ENCODE results near the gene ARHGAP22.

The ARHGAP22 gene

DNA sequence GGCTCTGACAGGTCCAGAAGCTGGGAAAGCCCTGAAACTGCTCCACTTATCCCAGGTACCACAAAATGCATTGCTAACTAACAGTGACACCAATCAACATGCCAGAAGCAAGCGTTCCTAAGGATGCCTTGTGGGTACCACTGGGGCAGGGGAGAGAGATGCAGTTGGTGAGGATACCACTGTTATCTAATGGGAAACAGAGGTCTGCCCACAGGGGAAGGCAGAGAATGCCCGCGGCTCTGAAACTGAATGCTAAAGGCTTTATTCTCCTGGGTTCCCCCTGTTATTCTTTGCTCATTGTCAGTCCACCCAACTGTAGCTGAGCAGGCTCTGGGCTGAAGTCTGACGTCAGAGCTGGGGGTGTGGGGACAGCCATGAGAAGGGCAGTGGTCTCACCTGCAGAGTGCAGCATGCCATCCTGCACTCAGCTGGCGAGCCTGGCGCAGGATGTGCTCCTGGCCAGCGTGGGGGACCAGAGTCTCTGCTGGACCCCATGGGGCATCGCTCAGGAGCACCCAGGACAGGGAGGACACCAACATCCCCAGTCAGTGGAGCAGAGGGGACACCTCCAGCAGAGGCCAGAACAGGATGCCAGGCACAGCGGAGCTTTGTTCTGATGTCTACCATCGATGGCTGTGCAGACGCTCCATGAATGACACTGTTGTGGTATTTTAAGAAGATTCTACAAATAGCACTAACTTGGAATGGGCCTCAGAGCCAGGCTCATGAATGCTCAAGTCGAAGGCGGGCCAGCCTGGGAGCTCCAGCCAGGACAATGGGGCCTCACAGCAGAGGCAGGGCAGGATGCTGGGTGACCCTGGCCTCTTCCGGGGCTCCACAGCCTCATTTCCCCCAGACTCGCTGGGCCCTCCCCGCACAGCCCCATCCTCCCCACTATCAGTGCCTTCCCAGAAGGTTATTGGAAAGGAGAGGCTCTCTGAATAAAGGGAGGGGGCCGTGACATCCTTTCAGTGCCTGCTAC lies 95.8 kb downstream of the ARHGAP22 start:
- DNase-seq: no peak

DNA sequence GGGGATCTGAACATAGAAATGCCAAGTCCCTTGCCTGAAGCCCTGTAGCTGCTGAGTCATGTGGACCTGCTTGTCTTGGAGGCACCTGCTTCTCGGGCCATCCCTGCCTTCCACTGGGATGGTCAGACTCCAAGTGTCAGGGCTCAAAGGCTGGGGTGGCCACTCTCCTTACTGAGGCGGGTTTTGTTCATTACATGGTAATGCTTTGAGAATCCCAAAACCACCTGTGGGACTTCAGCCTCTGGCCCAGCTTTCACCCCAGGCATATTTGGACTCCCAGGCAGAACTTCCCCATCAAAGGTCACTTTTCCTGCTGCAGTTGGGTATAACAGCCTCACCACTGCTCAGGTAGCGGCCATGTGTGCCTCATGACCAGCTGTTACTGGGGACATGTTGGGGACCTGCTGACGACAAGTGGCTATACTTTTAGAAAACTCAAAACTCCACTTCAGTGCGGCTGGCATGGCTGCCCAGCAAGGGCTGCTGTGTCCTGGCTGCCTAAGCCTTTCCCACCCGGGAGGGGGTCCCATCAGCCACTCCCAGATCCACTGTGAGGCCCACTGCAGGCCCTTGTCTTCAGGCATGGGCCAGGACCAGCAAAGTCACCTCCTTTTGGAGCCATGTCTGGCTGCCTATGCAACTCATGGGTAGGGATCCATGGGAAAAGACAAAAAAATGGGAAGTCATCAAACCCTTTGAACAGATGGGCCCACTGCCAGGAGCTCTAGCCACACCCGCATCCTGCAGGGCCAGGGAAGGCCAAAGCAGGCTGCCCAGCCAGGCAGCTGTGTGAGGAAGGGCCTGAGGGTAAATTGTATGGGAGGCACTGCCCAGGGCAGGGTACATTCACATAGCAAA lies 96.7 kb downstream of the ARHGAP22 start:
- no peak for DNase-seq

DNA sequence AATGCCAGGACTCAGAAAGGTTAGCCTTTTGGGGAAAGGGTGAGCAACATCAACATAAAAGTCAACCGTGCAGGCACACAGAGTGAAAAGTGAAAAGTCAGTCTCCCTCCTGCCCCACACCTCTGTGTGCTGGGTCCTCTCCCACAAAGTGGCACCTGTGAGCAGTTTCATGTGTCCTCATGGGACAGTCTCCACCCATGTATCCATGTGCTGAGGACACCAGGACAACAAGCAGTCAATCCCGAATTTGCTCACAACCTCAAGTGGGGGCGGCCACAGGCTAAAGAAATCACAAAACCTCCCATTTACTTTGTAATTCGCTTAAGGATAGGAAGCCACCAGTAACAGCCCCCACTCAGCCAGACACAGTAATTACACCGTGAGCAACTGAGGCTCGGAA lies 97.4 kb downstream of the ARHGAP22 start:
- no peak for DNase-seq

DNA sequence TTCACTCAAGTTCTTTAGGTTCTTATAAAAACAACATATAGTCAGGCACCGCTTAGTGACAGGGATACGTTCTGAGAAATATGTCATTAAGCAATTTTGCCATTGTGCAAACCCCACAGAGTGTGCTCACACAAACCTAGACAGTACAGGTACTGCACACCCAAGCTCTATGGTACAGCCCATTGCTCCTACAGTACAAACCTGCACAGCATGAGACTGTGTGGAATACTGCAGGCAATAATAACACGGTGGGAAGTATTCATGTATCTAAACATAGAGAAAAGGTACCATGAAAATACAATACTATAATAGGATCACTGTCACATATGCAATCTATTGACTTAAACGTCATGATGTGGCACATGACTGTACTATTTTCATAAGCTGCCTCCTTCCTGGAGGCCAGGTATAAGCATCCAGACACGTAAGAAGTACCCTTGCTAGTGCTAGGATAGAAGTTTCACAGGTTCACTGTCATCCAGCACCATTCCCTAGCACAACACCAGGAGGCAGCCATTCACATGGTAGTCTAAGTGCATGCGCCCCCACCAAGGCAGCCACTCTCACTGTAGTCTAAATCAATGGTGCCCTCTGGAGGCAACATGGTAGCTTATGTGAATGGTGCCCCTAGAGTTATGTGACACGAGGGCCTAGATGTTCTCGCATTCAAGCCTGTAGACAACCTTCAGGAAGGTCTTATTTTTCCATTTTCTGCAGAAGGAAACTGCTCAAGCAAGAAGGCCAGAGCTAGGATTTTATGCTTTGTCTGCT lies 98.5 kb downstream of the ARHGAP22 start:
- DNase-seq: peak; percentile 22

DNA sequence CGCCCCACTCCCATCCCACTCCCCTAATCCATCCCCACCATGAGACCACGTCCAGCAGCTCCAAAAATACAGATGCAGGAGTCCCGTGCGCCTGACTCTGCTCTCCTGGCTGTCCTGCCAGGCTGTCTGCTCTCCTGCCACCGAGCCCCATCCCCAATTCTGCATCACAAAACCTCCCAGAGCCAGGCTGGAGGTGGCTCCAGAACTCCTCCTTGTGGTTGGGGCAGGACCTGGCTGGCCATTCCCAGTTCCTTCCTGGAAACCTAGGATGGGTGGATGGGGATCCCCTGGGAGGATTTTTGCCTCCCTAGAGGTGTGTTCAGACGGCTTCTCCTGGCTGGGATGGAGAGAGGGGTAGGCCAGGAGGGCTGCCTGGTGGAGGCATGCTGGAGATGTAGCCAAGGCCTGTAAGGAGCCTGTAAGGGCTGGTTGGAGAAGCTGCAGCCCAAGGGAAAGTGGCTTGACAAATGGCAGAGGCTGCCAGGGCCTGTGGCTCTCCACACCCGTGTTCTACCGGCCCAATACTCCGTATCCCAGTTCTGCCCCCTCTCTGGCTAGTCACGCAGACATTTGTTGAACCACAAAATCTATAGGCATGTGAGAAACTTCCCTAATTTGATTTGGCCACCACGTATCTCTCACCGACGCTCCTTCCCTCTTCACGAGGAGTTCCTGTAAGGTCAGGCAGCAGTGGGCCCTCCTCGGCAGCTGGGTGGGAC lies 99.3 kb downstream of the ARHGAP22 start:
- DNase-seq: no peak

DNA sequence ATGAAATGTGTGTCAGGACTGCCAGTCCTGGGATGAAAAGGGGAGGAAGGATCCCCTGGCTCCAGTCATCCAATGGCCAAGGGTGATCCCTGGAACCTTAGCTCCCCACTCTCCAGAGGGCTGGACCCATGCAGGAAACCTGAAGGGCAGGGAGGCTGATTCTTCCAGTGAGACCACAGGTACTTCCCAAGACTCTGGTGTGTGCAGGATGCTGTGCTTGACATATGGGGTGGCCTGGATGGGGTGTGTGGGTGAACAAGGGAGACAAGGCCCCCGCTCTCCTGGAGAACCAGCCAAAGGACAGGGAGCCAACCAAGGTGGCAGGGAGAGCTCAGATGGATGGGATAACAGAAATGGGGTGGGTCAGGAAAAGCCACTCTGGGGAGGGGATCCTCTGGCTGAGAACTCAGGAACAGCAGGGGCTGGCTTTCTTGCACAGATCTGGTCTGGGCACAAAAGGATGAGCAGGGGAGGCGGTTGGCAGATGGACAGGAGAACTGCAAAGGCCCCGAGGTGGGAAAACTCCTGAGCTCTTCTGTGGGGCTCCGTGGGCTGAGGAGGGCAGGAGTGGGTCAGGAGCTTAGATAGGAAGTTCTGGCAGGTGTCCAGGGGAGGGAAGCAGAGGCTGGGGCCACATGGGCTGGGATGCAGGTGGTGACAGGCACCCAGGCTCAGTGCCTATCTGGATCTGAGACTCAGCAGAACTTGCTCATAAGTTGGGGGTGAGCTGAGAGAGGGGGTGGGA lies 100.6 kb downstream of the ARHGAP22 start:
- no peak for DNase-seq

DNA sequence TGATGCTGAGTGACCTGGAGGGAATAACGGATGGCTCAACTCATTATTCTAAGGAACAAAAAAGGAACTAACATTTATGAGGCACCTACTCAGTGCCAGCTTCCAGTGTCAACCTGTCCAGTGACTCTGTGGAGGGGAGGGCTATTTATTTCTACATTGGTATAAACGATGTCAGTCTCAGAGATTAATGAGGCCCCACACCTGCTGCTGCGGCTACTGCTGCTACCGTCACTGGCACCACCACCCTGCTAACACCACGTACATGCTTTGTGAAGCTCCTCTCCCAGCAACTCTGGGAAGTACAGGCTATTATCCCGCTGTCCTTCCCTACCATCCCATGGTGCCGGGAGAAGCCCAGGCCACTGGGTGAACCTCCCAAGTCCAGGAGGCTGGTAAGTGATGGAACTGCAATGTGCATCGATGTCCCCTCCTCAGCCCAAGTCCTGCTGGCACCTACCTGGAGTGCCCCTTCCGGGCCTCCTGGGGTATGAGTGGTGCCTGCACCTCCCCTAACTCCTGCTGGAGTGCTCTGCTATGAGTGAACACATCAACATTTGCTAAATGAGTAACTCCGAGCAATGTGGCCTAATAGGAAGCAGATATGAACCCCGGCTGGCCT lies 101.5 kb downstream of the ARHGAP22 start:
- no peak for DNase-seq

DNA sequence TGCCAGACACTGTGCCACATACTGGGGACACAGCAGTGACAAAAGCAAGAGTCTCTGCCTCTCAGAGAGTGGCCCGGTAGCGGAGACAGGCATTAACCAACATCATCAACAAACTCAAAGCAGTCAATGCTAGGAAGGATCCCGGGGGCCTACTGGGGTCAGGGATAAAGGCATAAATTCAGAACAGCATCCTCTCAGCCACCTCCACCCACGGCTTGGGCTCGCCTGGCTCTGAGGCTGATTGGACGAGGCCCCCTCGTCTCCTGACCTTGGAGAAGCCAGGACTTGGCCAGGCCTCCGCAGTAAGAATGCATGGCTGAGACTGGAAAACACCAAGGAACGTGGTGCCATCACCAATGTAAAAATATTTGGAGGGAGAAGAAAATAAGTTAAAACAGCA lies 102.1 kb downstream of the ARHGAP22 start:
- DNase-seq: no peak

DNA sequence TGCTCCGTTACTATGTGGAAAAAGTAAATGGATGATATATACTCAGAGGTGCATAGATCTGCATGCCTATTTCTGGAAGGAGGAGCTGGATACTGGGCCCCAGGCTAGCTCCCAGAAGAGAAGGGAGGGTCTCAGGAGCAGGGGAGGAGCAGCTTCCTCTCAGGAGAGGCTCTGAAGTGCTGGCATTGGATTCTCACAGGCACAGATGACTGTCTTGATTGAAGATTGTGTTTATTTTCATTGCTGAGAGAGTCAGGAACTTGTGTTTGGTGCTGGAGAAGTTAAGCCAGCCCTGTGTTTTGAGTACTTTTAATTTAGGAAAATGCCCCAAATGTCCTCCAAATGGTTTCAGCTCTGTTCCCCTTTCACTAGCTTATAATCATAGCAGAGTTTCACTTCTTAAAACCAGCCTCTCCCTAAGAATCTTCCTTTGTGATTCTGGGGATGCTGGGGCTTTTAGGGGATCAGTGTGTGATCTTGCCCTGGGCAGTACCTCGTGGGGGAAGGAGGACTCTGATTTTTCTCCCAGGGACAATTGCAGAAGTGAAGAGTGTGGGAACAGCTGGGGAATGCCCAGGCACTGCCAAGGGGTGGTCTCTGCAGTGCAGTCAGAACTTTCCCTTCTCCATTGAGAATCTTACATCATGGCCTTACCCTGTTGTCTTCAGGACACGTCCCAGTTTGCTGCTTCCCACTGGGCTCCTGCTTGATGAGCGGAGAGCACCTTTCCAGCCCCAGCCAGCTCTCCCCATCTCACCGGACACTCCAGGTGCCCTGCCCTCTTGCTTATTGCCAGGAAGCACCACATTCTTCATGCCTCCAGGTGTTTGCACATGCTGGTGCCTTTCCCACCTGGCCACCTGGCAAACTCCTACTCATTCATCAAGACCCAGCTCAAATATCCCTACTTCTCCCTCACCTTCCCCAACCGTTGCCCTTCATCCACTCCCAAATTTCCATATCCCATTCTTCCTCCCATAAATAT lies 102.8 kb downstream of the ARHGAP22 start:
- no peak for DNase-seq

DNA sequence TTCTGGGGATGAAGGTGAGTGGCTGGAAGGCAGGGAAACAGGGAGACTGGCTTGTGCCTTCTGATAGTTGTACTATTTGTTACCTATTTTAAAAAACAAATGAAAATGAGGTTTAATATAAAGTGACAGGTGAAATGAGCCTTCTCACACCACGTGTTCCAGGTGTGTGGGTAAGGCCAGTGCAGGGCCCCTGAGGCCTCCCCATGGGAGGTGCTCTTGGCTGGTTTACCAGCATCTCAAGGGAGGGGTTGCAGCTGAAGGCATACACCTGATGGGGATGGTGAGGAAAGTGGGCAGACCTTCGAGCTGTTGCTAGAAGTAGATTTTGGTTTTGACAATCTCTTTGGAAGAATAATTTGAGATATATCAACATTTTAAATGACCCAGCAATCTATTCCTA lies 103.6 kb downstream of the ARHGAP22 start:
- no peak for DNase-seq

DNA sequence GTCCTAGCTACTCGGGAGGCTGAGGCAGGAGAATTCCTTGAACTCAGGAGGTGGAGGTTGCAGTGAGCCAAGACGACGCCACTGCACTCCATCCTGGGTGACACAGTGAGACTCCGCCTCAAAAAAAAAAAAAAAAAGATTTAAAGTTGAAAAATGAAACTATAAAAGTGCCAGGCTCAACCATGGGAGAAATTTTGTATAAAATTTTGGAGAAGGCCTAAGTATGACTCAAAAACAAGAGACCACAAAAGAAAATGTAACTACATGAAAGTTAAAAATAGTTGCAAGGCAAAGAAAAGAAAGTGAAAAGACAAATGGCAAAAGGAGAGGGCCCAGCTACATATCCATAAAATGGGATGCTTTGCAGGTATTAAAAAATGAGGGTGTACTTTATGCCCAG lies 104.1 kb downstream of the ARHGAP22 start:
- no peak for DNase-seq

DNA sequence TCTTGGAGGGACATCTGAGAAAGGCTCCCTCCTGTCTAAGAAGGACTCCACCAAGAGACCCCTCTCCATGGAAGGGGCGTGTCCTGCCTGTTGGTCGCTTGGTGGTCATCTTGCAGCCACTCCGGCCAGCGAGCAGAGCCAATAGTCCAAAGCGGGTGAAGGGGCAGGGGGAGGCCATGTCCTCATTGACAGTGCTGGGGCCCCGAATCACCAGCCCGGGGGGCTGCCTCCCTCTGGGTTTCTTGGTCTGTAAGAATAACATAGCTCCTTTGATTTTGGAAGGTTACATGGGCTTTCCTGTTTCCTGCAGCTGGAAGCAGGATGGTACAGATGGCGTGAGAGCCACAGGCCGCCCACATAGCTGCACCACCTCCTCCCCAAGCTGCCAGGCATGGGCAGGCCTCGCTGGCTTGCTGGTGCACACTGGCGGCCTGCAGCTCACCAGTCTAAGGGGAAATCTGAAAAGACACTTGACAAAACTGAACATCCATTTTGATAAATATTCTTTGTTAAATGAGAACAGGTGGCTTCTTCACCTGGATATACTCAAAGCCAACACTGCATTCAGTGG lies 105.8 kb downstream of the ARHGAP22 start:
- no peak for DNase-seq

DNA sequence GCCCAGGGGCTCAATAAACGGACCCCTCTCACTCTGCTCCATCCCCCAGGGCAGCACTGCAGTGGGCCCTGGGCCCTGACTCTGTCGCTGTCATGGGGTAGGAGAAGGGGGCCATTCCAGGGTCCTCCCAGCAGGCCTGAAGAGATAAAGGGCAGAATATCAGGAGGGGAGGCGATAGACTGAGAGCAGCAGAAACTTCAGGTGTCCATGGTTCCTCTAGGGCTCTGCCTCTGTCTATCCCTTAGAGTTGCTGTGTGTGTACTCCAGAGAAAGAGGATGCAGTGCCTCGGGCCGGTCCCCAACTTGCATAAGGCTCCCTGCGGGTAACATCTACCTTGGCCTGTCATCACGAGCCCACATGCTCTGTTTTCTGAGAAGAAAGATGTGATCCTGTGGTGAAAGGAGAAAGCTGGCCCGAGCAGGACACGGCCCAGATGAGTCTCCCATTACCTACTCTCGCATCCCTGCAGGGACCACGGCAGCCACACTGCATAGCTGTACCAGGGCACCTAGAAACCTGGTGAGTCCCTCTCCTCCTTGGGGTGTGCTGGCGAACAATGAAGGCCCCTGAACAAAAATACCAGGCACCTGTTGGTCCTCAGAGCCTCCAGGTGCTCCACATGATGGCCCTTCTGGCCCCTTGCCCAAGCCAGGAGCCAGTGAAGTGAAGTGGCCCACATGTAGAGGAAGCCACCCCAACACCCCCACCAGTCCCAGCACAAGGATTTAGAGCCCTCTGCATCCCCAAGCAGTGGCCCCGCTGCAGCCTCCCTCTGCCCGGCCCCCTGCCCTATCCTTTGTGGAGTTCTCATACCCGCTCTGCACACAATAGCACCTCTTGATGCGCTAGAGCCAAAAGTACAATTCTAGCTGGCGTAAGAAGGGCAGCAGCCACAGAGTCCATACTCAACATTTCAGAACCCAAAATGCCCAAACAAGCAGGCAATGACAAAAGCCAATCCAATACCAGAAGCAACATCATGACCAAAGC lies 106.8 kb downstream of the ARHGAP22 start:
- DNase-seq: no peak

DNA sequence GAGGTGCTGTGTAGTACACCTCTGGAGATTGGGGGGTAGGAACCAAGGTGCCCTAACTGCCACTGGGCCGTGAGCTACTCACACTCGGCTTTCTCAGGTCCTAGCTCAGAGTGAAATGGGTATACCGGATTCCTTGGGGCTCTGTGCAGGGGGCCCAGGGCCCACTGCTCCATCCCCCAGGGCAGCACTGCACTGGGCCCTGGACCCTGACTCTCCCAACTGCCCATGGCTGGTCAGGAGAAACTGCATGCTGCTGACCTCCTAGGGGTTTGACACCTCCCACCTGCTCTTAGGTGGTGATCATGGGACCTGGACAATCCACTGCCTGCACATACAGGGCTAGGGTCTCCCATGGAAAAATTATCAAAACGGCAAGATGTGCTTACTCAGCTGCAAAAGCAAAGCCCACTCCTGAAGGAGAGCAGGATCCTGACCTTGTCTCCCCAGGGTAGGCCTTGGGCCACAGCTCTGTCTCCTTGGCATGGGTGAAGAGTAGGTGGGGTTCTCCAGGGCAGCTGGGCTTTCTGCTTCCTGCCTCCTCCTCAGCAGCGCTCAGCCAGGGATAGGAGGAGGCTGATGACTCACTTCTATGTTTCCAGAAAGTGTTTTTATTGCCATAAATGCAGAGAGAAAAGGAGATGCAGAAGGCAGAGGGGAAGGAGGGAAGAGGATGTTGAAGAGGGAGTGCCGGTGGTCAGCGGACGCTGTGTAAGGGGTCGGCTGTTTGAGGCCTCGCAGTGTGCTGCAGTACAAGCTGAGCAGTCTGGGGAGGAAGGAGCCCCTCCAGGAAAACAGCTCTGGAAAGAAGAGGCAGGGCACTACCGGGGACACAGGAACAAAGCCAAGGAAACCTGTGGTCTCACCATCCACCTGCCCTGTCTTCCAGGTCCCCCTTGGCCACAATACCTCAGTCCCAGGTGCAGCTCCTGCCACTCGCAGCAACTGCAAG lies 107.8 kb downstream of the ARHGAP22 start:
- no peak for DNase-seq

DNA sequence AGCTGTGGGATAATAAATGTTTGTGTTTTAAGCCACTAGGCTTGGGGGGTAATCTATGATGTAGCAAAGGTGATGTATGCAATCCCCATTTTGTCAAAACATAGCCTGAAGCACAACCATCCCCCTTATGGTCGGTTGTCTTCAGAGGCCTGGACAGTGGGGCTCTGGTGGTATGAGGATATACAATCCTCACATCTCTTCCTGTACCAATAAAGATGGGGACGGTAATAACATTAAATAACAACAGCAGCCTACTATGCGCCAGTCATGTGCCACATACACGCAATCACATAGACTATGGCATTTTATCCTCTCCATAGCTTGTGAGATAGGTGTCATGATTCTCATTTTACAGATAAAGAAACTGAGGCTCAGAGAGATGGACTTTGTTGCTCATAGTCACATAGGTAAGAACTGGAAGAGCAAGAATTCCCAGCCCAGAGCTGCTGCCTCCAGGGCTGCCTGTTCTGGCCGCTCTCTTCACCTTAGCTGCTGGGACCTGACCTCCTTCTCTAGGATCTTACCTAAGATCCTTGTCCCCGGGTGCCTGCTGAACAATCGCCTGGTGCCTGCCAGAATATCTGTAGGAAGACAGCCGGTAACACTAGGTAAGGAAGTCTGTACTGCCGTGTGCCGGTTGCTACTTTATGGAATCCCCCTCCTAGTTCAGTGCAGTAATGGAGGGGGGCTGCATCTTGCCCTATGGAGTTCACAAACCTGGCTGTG lies 108.6 kb downstream of the ARHGAP22 start:
- DNase-seq: no peak
